H9 (cell line): Measurements from ENCODE around the gene IDUA. TPM values are rescaled to one million over a fixed set of nuclear protein-coding genes. Genes with fewer than 3 reads are reported as not detected.

Source experiments
- DNase-seq: peaks from one replicate; pipeline ENCODE4 v3.0.0-alpha.2; 2017
- H2AFZ ChIP-seq: one replicate; pipeline ENCODE4 v1.6.1; 2013; ENCODE audit warnings: mild to moderate bottlenecking, low read length, control low read depth, moderate library complexity
- H2AK5ac ChIP-seq: 2 replicates; pipeline ENCODE4 v1.6.1; 2013; ENCODE audit warnings: low read length, control low read depth, mixed read lengths; ENCODE audit not compliant: insufficient read length
- H2BK120ac ChIP-seq: one replicate; pipeline ENCODE4 v1.6.1; 2013; ENCODE audit warnings: low read depth, mild to moderate bottlenecking, low read length, control low read depth, inconsistent platforms; ENCODE audit not compliant: poor library complexity, severe bottlenecking
- H2BK12ac ChIP-seq: 2 replicates; pipeline ENCODE4 v1.6.1; 2013; ENCODE audit warnings: low read length, control low read depth, mixed read lengths, low read depth; ENCODE audit not compliant: insufficient read length
- H2BK15ac ChIP-seq: 2 replicates; pipeline ENCODE4 v1.6.1; 2013; ENCODE audit warnings: low read depth, low read length, control low read depth
- H2BK20ac ChIP-seq: one replicate; pipeline ENCODE4 v1.6.1; 2013; ENCODE audit warnings: low read depth, mild to moderate bottlenecking, low read length, control low read depth, inconsistent platforms; ENCODE audit not compliant: poor library complexity, severe bottlenecking
- H2BK5ac ChIP-seq: 2 replicates; pipeline ENCODE4 v1.6.1; 2013; ENCODE audit warnings: low read length, control low read depth, mixed read lengths; ENCODE audit not compliant: insufficient read length
- H3K14ac ChIP-seq: 2 replicates; pipeline ENCODE4 v1.6.1; 2013; ENCODE audit warnings: low read length, control low read depth; ENCODE audit not compliant: insufficient read depth
- H3K18ac ChIP-seq: 2 replicates; pipeline ENCODE4 v1.6.1; 2013; ENCODE audit warnings: low read depth, mild to moderate bottlenecking, mixed read lengths, low read length, control low read depth; ENCODE audit not compliant: insufficient read length
- H3K23ac ChIP-seq: 2 replicates; pipeline ENCODE4 v1.6.1; 2013; ENCODE audit warnings: low read length, control low read depth, mixed read lengths, low read depth; ENCODE audit not compliant: insufficient read length
- H3K23me2 ChIP-seq: 2 replicates; pipeline ENCODE4 v1.6.1; 2013; ENCODE audit warnings: low read depth, mild to moderate bottlenecking, mixed read lengths, low read length, control low read depth; ENCODE audit not compliant: insufficient read length, poor library complexity, severe bottlenecking
- H3K27ac ChIP-seq: 2 replicates; pipeline ENCODE4 v1.5.1; 2013; ENCODE audit warnings: low read length, control low read depth, mixed read lengths, low read depth; ENCODE audit not compliant: insufficient read length
- H3K27me3 ChIP-seq: 2 replicates; pipeline ENCODE4 v1.6.1; 2013; ENCODE audit warnings: low read length, control low read depth, inconsistent platforms; ENCODE audit not compliant: insufficient read depth
- H3K4ac ChIP-seq: 2 replicates; pipeline ENCODE4 v1.6.1; 2013; ENCODE audit warnings: low read depth, mild to moderate bottlenecking, control low read depth, inconsistent platforms, low read length, moderate library complexity
- H3K4me1 ChIP-seq: 2 replicates; pipeline ENCODE4 v1.6.1; 2013; ENCODE audit warnings: low read length, control low read depth, inconsistent platforms; ENCODE audit not compliant: insufficient read depth
- H3K4me2 ChIP-seq: 2 replicates; pipeline ENCODE4 v1.6.1; 2013; ENCODE audit warnings: low read length, control low read depth, mixed read lengths; ENCODE audit not compliant: insufficient read length, insufficient read depth
- H3K56ac ChIP-seq: 2 replicates; pipeline ENCODE4 v1.6.1; 2013; ENCODE audit warnings: low read depth, mild to moderate bottlenecking, mixed read lengths, low read length, control low read depth; ENCODE audit not compliant: insufficient read length
- H3K79me1 ChIP-seq: 2 replicates; pipeline ENCODE4 v1.6.1; 2013; ENCODE audit warnings: low read depth, mild to moderate bottlenecking, moderate library complexity, low read length, control low read depth, inconsistent platforms; ENCODE audit not compliant: insufficient read depth, poor library complexity, severe bottlenecking
- H3K79me2 ChIP-seq: 2 replicates; pipeline ENCODE4 v1.6.1; 2013; ENCODE audit warnings: low read length, control low read depth, inconsistent platforms; ENCODE audit not compliant: insufficient read depth
- H3K9ac ChIP-seq: 2 replicates; pipeline ENCODE4 v1.6.1; 2013; ENCODE audit warnings: low read length, control low read depth, mixed read lengths; ENCODE audit not compliant: insufficient read length; ENCODE audit errors: extremely low read depth
- H3K9me3 ChIP-seq: one replicate; pipeline ENCODE4 v1.6.1; 2013; ENCODE audit warnings: low read depth, low read length, inconsistent platforms; ENCODE audit not compliant: control insufficient read depth
- H3T11ph ChIP-seq: one replicate; pipeline ENCODE4 v1.6.1; 2013; ENCODE audit warnings: mild to moderate bottlenecking, low read length, control low read depth, inconsistent platforms
- H4K20me1 ChIP-seq: one replicate; pipeline ENCODE4 v1.6.1; 2013; ENCODE audit not compliant: control insufficient read depth, insufficient read length, insufficient read depth
- H4K5ac ChIP-seq: 2 replicates; pipeline ENCODE4 v1.6.1; 2013; ENCODE audit warnings: low read depth, mild to moderate bottlenecking, mixed read lengths, low read length, control low read depth; ENCODE audit not compliant: insufficient read length
- H4K8ac ChIP-seq: replicated peaks from 2 replicates; pipeline ENCODE4 v1.6.1; 2013; ENCODE audit warnings: low read length, control low read depth, mixed read lengths, low read depth; ENCODE audit not compliant: insufficient read length
- H4K91ac ChIP-seq: 2 replicates; pipeline ENCODE4 v1.6.1; 2013; ENCODE audit warnings: low read depth, mild to moderate bottlenecking, moderate library complexity, mixed read lengths, low read length, control low read depth; ENCODE audit not compliant: insufficient read length
- H3K27ac Mint-ChIP-seq, 3 experiments: 2 replicates in 2 of 3; 3 replicates in 1 of 3; pipeline ENCODE4 v1.8.0; 2020 to 2021; ENCODE audit warnings: mixed read lengths in 3 of 3, mild to moderate bottlenecking in 1 of 3, moderate library complexity in 1 of 3
- H3K27me3 Mint-ChIP-seq: 2 replicates; pipeline ENCODE4 v1.8.0; 2021; ENCODE audit warnings: low read depth, mild to moderate bottlenecking, moderate library complexity, mixed read lengths
- H3K36me3 Mint-ChIP-seq, 3 experiments: 2 replicates in 2 of 3; 3 replicates in 1 of 3; pipeline ENCODE4 v1.8.0; 2020 to 2021; ENCODE audit warnings: low read depth in 3 of 3, mixed read lengths in 3 of 3; ENCODE audit not compliant: insufficient read depth in 1 of 3
- H3K4me1 Mint-ChIP-seq, 2 experiments: 2 replicates each; pipeline ENCODE4 v1.8.0; 2020; ENCODE audit warnings: mixed read lengths in 2 of 2
- H3K4me3 Mint-ChIP-seq, 2 experiments: 2 replicates in 1 of 2; 3 replicates in 1 of 2; pipeline ENCODE4 v1.8.0; 2020 to 2021; ENCODE audit warnings: mild to moderate bottlenecking in 2 of 2, mixed read lengths in 2 of 2, moderate library complexity in 1 of 2
- H3K9me3 Mint-ChIP-seq, 2 experiments: 2 replicates in 1 of 2; 3 replicates in 1 of 2; pipeline ENCODE4 v1.8.0; 2020; ENCODE audit warnings: mild to moderate bottlenecking in 2 of 2, mixed read lengths in 2 of 2, moderate library complexity in 1 of 2
- WGBS: extraction: QIAGEN DNeasy Blood & Tissue Kit; methylation state at CpG from one replicate; pipeline ENCODE4 v1.1.7; 2013; ENCODE audit warnings: missing lambda C conversion rate, low lambda C conversion rate, mixed read lengths; ENCODE audit not compliant: insufficient read length; ENCODE audit errors: extremely low coverage; 5-methylcytosine and 5-hydroxymethylcytosine counted together
- total RNA-seq: library from RNA; stranded (reverse); gene quantifications from 2 replicates; pipeline ENCODE4 v1.2.1, GENCODE V29; 2021
- TF ChIP-seq, protein P1 (sequence below): fragments of 200-600 bp; sonication (generic); conservative IDR thresholded peaks from 3 replicates; pipeline ENCODE4 v1.8.0; 2021; ENCODE audit warnings: antibody characterized with exemption, mild to moderate bottlenecking

Gene IDUA
- total RNA-seq, 1 experiment from 2014 or later, result 14.5 TPM

DNA sequence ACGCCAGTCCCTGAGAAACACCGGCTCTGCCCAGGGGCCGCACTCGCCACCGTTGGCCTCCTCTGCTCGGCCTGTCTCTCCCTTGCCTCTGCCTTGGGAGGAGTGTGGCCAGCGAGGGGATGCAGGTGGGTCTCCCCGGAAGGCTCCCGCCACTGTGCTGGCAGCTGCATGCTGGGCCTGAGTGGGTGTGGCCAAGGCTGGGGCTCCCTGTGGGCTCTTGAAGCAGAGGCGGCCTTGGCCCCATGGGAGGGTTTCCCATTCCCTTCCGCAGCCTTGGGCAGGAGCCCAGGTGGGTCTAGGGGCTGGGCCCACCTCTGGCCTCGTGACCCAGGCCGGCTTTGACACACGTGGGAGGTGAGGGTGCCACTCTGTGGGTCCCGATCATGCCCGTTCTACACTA, 43.7 kb downstream of the IDUA start:
- H2BK120ac ChIP-seq, result no peak overlapping the region
- H2BK15ac ChIP-seq, result no peak overlapping the region
- no peak overlapping the region for H4K5ac ChIP-seq
- H3K4me2 ChIP-seq, result no peak overlapping the region
- H3K79me2 ChIP-seq, result no peaks in the 10 kb centered on the region
- H2AFZ ChIP-seq, result no peak overlapping the region
- H3K9ac ChIP-seq, result no peak overlapping the region
- H3K23me2 ChIP-seq, result no peaks in the 10 kb centered on the region
- no peak overlapping the region for H3K4ac ChIP-seq
- H2BK20ac ChIP-seq, result no peak overlapping the region
- H3K18ac ChIP-seq, result no peak overlapping the region
- no peak overlapping the region for H3K27ac ChIP-seq
- peaks cover 3 to 6% (median 6%) of the 10 kb centered on the region in 3 experiments; a peak in 5 of 7 replicates for H3K36me3 Mint-ChIP-seq
- no peaks in the 10 kb centered on the region for H3K79me1 ChIP-seq
- H3K27me3 ChIP-seq, result no peaks in the 10 kb centered on the region
- no peak overlapping the region for H3K27ac Mint-ChIP-seq
- H3T11ph ChIP-seq, result no peak overlapping the region
- no peak overlapping the region for H2AK5ac ChIP-seq
- no peak overlapping the region for H4K8ac ChIP-seq
- no peak overlapping the region for H4K91ac ChIP-seq
- no peak overlapping the region for H3K23ac ChIP-seq
- no peak overlapping the region for H3K4me3 Mint-ChIP-seq
- H2BK12ac ChIP-seq, result no peak overlapping the region
- H3K27me3 Mint-ChIP-seq, result no peaks in the 10 kb centered on the region
- H4K20me1 ChIP-seq, result no peaks in the 10 kb centered on the region
- TF ChIP-seq, protein P1, sequence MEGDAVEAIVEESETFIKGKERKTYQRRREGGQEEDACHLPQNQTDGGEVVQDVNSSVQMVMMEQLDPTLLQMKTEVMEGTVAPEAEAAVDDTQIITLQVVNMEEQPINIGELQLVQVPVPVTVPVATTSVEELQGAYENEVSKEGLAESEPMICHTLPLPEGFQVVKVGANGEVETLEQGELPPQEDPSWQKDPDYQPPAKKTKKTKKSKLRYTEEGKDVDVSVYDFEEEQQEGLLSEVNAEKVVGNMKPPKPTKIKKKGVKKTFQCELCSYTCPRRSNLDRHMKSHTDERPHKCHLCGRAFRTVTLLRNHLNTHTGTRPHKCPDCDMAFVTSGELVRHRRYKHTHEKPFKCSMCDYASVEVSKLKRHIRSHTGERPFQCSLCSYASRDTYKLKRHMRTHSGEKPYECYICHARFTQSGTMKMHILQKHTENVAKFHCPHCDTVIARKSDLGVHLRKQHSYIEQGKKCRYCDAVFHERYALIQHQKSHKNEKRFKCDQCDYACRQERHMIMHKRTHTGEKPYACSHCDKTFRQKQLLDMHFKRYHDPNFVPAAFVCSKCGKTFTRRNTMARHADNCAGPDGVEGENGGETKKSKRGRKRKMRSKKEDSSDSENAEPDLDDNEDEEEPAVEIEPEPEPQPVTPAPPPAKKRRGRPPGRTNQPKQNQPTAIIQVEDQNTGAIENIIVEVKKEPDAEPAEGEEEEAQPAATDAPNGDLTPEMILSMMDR, result no peak
- H3K9me3 Mint-ChIP-seq, result no peaks in the 10 kb centered on the region
- no CpG with 5 or more reads among the region's 16 CpGs for WGBS
- no peak overlapping the region; the same call in 1 of the 2 replicates for H3K14ac ChIP-seq
- H3K56ac ChIP-seq, result no peak overlapping the region
- DNase-seq, result no peak
- H3K4me1 Mint-ChIP-seq, result peaks cover 0 to 4% of the 10 kb centered on the region in 2 experiments; a peak in 1 of 4 replicates
- no peaks in the 10 kb centered on the region; the same call in 1 of the 2 replicates for H3K4me1 ChIP-seq
- H3K9me3 ChIP-seq, result no peaks in the 10 kb centered on the region
- no peak overlapping the region for H2BK5ac ChIP-seq
